Activated T-helper 1 cell treated with Interleukin-2 at 50 U/mL for 16 hours (primary cell): ENCODE data around the gene EIF1B.

Source experiments
- DNase-seq: peaks from one replicate; pipeline ENCODE4 v3.0.0-alpha.2; 2020; ENCODE audit warnings: low read depth

EIF1B gene

DNA sequence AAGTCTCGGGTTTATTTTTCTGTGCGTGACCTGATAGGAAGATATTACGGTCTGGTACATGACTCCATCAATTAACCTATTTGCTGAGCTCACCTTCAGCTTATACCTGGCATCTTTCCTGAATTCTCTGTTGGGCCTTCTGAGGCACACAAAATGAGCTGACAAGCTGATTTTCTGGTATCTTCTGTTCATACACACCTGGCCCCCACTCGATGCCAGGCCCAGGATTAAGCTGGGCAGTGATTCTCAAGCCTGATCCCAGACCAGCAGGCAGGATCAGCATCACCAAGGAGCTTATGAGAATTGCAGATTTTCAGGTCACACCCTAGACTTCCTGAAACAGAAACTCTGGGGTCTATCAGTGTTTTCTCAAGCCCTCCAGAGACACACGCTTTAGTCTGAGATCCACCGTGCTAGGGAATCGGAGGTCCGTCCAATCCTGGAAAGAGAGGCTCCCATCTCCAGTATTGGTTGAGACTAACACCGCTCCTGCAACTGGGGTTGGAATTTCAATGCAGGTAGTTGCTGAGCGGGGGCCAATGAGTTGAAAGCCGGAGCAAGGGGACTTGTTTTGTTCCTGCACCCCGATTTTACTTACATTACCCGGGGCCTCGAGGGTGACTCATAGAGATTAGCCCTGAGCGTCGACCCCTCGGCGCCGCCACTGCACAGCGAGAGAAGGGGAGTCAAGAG is 636 bp upstream of the EIF1B start:
- no peak for DNase-seq

DNA sequence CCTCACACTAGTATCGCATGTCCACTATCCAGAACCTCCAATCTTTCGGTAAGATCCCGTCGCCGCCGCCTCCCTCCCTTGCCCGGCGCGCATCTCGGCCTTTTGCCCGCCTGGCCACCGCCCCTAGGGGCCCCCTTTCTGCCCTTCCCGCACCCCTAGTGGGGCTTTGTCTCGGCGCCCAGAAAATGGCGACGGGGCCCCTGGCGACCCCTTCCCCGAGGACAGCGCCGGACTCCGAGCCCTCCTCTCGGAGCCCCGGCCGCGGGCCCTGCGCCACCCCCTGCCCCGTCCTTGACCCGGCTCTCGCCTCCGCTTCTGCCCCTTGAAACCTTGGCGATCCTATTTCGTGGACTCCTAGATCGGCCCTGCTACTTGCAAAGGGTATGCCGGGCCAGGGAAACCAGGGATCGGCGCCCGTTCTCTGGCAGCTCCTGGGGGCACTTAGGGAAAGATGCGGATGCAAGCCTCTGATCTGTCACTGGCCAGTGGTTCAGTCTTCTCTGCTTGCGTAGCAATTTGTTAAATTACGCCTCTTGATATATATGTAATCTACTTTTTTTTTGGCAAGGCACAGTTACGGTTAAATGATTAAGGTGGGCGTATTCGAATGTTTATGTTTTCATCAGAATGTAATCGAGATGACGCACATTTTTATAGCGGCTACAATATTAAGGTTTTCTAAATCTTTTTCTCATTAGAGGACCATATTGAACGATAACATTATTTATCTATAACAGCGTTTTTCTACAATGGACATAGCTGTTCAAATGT is 603 bp downstream of the EIF1B start:
- no peak for DNase-seq

DNA sequence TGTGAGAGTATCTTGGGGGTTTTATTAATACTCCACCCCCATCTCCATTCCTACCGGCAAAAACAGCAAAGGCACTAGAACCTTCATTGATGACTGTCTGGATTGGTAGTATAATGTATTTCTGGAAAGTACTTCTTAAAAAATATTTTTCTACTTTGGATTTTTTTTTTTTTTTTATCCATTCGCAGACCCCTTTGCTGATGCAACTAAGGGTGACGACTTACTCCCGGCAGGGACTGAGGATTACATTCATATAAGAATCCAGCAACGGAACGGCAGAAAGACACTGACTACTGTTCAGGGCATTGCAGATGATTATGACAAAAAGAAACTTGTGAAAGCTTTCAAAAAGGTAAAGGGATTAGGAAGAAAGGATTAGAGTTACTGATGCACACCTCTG is 1.2 kb downstream of the EIF1B start:
- DNase-seq, result no peak

DNA sequence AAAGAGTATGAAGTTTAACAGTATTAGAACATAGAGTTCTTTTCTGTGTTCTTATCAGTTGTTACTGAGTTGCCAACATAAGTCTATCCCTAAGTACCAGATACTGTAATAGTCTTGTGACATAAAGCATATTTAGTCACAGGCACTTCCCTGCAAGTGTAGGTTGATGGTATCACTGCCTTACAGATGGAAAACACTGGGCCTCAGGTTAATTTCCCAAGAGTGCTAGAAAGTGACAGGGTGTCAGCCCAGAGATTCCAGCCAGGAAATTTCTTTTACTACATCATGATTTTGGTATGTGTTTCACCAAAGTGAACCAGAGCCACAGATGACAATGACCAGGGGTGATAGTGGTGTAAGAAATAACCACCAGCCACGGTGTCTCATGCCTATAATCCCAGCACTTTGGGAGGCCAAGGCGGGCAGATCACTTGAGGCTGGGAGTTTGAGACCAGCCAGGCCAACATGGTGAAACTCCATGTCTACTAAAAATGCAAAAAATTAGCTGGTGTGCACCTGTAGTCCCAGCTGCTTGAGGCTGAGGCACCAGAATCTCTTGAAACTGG is 3.2 kb downstream of the EIF1B start:
- DNase-seq, result no peak

DNA sequence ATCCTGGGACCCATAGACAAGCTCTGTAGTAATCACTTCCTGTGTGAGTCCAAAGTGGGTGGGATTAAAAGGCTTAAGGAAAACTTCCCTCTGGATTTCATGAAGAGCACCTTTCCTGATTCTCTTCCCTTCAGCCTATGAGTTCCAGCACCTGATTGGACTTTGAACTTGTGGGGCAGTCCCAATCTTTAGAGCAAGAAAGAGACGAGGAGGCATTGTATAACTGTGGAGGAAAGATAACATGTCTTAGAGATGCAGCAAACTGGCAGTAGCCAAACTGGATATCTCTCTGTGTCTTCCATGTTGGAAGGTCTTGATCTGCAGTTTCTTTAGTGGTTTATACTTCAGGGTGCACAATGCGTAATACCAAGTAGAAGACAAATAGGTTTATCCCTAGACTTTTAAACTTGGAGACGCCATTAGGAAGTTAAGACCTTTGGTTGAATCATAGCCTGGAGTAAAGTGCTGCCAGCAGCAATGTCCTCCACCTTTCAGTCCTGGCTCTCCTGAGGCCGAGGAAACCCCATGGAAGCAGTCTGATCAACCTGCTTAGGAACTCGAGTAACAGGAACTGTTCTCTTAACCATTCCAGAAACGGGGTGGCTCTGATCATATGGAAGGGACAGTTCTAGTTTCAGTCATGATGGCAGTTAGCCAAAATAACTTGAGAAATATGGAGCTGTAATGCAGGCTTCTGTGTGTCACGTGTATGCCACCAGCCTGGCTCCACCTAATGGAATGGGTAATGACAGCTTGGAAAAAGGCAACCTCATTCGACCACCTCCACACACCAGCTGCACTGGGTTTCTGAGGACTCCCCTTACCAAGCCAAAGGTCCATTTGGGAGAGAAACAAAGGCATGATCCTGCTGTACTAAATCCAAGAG is 4.7 kb downstream of the EIF1B start:
- no peak for DNase-seq

DNA sequence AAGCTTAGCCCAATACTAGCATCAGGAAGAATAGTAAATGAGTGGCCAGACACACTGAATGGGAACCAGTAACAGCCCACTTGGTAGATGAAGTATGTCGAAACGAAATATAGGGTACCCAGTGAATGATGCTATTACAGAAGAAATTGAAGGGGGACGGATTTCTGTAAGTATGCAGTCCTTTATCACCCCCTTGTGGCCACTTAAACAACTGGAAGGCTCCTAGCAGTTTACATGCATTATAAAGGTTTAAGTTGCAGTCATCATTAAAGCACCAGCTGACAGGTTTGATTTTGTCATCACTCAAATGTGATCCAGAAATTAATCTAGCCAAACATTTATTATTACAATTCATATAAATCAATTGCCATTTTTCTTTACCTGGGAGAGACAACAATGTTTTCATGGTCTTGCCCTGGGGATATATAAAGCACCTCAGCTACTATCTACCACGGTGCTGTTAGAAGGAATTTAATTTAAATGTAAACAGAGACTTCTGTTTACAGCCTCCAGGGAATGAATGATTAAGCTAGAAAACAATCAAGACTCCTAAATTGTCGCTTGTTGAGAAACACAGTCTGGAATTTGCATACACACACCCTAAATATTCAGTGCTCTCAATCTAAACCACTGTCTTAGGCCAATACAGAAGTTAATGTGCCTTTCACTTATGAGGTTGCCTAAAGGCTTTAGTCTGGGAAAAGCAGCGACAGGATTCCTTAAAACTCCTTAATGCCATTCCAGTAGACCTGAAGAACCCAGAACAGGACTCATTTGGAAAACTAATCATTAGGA is 7.8 kb downstream of the EIF1B start:
- no peak for DNase-seq

DNA sequence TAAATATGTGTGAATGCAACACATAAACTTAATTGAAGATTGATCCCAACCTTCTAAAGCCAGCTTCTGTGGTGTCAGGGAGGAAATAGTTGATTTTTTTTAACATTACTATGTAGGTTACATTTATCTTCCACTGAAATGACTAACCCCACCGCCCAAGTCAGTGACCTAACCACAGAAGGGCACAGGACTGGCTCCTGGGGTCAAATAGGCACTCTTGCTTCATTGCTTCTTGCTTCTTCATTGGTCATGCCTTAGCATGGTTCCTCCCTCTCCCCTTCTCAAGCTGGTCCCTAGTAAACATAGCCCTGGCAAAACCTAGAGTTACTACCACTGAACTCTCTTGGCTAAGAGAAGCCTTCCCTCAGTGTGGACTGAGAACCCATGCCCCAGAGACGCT is 12.3 kb downstream of the EIF1B start:
- DNase-seq, result no peak

DNA sequence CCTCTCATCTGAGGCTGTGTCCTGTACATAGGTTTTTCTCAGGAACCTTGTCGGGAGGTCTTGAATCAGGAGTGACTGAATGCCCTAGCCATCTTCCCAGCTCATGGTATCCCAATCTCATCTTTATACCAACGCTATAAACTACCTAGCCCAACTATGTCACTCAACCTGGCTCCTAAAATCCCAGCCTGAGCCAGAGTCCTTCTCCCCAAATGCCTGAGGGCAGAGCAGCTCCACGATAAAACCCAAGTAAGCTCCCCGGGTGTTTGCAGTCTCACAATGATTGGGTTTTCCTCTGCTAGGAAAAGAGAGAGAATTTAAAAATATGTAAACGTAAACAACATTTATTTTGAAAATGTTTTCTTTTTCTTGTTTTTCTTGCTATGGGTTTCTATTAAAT is 14.4 kb downstream of the EIF1B start:
- DNase-seq, result no peak

DNA sequence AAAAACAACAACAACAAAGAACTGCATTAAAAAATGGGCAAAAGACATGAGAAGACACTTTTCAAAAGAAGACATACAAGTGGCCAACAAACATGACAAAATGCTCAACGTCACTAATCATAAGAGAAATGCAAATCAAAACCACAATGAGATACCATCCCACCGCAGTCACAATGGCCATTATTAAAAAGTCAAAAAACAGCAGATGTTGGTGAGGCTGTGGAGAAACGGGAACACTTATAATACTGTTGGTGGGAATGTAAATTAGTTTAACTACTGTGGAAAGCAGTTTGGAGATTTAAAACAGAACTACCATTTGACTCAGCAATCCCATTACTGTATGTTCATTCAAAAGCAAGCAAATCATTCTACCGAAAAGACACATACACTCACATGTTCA is 15.1 kb downstream of the EIF1B start:
- DNase-seq, result no peak

DNA sequence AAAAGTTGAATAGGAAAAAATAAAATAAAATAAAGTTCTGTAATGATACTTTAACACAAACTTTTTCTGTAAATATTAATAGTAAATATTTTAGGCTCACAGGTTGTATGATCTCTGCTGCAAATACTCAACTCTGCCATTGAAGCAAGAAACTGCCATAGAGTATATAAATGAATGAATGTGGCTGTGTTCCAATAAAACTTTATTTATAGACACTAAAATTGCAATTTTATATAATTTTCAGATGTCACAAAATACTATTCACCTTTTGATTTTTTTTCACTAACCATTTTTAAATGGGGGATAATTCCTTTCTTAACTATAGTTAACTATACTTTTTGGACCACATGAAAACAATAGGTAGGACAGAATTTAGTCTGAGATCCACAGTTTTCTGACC is 16.0 kb downstream of the EIF1B start:
- DNase-seq, result no peak

DNA sequence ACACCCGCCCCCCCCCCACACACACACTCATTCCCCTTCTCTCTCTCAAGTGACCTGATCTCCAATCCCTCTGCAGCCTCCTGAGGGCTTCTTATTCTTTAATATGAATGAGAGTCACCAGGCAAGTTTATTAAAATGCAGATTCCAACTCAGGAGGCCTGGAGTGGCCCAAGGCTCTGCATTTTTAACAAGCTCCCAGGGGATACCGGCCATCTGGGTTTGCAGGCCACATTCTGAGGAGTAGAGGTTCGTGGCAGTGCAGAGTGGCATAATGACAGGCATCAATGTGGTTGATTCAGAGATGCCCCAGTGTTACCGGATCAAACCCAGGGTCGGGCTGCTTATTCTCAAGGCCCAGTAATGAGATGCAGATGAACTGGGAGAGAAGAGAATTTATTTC is 18.9 kb downstream of the EIF1B start:
- no peak for DNase-seq

DNA sequence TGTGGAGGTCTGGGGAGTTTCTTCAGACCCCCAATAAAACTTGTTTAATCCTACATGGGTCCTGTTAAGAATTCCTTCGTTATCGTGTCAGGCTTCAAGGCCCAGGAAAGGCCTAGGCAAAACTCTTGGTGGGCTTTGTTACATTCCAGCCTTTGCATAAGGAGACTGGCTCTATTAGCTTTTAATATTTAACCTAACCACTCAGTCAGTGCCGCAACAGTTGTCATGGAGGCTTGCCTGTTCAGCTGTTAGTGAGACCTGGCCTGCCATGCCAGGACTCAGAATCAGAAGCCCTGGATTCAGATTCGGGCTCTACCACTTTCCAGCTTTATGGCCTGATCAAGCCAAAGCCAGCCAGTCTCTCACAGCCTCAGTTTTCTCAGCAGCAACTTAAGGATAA is 19.6 kb downstream of the EIF1B start:
- no peak for DNase-seq

DNA sequence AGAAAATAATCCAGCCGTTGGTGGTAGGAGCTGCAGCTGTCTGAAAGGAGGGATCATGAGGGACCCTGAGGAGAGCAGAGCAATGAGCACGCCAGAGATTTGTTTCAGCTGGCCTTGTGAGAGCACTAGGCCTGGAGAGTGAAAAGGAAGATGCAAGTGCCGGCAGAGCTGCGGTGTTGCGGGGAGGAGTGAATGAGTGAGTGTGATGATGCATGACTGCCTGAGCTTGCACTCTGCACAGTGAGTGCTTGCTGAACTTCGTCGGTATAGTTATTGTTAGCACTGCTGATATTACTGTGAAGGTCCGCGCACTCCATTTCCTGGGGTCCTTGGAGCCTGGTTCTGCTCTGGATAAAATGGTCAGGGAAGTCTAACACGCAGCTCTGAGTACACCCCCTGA is 23.2 kb downstream of the EIF1B start:
- DNase-seq, result no peak

DNA sequence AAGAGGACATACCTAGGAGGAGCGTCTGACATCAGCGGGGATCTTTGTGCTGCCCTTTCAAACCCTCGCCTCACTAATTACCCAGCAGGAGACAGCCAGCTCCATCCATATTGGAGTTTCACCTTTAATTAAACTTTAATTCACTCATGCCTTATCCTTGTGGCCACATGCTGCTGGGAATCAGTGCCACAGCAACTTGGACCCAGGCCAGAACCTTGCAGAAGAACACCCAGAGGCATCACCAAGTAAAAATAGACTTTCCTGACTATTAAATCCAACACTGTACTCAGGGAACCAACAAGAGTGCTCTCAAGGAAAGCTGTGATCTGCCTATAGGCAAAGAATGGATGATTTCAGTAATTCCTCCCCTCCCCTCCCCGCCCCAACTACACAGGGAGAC is 23.9 kb downstream of the EIF1B start:
- DNase-seq, result no peak

DNA sequence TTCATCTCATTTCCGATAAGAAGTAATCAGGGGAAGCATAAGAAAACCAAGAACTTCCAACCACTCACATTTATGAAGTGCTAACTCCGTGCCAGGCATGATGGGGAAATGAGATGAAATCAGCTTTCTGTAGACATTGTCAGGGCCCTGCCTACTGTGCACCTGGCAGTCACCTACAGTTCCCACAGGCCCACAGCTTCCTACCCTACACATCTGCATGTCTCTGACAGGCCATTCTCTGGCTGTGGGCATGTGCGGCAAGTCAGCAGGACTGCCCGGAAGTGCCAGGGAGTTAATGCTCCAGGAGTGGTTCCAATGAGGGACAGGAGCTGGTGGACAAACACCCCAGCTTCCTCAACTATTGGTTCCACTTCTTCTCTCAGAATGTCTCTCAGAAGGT is 24.3 kb downstream of the EIF1B start:
- no peak for DNase-seq

DNA sequence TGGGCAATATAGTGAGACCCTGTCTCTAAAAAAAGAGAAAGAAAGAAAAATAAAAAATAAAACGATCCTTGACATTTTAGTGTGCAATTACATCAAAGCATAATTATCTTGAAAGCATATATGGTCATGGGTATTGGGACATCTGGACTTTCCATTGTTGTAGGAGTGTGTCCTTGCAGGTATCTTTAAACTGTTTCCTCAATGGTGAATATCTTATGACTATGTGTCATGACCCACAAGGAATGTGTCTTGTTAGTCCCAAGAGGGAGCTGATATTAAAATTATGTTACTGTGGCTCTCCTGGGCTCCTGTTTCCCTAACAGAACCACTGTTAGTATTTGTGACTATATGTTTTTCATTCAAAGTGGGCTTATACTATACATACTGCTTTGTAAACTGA is 26.6 kb downstream of the EIF1B start:
- no peak for DNase-seq

DNA sequence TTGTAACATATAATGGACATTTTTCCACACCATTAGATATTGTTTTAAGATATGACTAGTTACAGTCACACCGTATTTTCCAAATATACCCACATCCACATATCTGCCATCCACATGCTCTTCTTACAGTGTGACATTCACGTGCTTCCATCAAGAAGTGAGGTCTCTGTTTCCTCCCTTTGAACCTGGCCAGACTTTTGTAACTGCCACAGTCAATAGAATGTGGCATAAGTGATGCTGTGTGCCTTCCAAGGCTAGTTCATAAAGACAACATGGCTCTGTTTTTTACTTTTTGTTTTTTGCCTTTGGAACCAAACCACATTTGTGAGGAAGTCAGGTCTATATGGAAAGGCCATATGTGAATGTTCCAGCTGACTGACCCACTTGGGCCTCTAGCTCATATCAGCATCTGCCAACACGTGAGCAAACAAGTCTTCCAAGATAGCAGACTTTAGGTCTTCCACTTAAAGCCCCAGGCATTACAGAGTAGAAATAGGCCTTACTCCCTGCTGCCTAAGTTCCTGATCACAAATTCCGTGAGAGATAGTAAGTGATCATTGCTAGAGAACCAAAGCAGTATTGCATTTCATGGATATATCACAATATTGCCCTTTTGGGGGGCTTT is 27.1 kb downstream of the EIF1B start:
- no peak for DNase-seq

DNA sequence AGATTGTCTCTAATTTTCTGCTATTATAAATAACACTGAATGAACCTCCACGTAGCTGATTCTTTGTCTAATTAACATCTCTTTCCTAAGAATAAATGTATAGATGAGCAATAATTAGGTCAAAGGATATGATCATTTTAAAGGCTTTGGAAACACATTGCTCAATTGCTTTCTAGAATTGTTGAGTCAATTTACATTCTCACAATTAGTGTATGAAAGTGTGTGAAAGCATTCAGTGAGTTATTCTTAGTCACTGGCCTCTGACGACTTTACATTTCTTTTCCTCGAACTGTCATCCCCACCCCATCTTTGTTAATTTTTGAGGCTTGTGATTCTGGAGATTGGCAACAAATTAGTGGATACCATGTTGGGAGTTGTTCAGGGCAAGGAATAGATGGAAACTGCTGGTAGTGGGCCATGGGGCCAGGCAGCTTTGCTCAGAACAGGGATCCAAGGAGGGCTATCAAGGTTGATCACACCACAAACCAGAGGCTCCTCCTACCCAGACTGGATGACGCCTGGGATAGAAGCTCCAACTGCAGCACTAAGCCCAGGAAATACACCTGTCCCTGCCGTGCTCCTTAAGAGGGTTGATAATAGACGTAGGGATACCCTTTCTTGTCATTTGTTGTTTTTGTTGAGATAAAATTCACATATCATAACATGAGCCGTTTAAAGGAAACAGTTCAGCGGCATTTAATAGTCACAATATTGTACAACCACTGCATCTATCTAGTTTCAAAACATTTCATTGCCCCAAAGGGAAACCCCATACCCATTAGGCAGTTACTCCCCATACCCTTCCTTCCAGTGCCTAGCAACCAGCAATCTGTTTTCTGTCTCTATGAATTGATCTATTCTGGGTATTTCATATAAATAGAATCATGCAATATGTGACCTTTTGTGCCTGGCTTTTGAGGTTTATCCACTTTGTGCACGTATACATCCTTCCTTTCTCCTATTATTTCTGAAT is 27.9 kb downstream of the EIF1B start:
- no peak for DNase-seq

DNA sequence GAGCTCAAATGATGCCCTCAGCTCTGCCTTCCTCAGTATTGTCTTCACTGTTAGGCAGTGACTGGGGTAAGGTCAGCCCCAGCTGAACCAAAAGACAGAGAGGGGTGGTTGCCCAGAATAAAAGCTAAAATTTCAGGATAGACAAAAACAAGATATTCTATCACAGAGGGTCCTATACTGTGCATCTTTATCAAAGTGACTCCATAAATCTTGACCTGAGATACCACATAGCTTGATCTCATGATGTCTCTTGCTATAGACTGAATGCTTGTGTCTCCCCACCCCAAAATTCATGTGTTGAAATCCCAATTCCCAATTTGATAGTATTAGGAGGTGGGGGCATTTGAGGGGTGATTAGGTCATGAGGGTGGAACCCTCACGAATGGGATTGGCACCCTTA is 30.4 kb downstream of the EIF1B start:
- no peak for DNase-seq

DNA sequence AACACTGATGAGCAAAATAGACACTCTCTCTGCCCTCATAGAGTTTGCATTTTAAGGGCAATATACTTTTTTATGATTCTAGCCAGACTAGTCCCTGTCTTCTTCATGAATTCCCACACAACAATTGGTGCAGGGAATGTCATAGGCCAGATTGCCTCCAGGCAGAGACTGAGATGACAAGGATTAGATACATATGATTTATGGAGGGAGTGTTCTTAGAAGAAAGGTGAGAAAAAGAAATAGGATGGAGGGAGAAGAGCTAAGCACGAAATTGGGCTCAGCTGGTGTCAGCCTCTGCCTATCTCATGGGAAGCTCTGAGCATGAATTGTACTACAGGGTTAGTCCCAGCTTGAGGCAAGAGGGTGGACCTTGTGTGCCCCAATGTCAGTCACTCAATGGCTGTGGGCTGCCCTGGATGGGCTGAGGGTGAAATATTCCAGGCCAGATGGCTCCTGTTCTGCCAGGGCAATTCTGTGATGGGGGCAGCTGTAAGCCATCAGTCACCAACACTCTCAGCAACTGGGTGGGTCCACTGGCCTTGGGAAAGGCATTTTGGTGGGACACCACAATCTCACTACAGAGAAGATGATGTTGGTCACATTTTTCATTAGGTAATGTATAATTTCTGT is 31.1 kb downstream of the EIF1B start:
- DNase-seq, result no peak
